ENCODE data around the gene PARS2. TPM values are rescaled to one million over a fixed set of nuclear protein-coding genes. Genes with fewer than 3 reads are reported as not detected.

The PARS2 gene
- total RNA-seq, 1 donor: 6.2 TPM

- TF ChIP-seq CTCF (IDR thresholded peaks at IDR 0.05; ENCODE audit: extremely low read depth, low read depth, low read length): no peak
- Histone ChIP-seq H4K20me1 (ENCODE audit: insufficient read depth, low read length) (no peaks in the 10 kb centered on the region), H3K4me2 (ENCODE audit: insufficient read depth, low read length) (no peak overlapping the region), H2AFZ (ENCODE audit: low read length) (no peak overlapping the region), H3K9me3 (ENCODE audit: low read depth, low read length) (no peaks in the 10 kb centered on the region), H3K4me1 (ENCODE audit: insufficient read depth, low read length) (no peaks in the 10 kb centered on the region), H3K36me3 (ENCODE audit: insufficient read depth, low read length) (no peaks in the 10 kb centered on the region), H3K27ac (ENCODE audit: low read depth, low read length) (no peak overlapping the region), H3K27me3 (ENCODE audit: insufficient read depth, low read length) (peaks cover 27% of the 10 kb centered on the region), H3K79me2 (ENCODE audit: insufficient read depth, low read length) (no peaks in the 10 kb centered on the region), H3K4me3 (ENCODE audit: insufficient read depth, low read length) (no peak overlapping the region)
- peak; percentile 49 for DNase-seq (ENCODE audit: insufficient read length, low spot score, missing footprints)
Observed at GRCh38 chr1:54782588-54782987, 18.3 kb upstream of the PARS2 start.

- Histone ChIP-seq H3K4me1 (ENCODE audit: insufficient read depth, low read length) (no peaks in the 10 kb centered on the region), H3K9me3 (ENCODE audit: low read depth, low read length) (no peaks in the 10 kb centered on the region), H3K27ac (ENCODE audit: low read depth, low read length) (no peak overlapping the region), H4K20me1 (ENCODE audit: insufficient read depth, low read length) (no peaks in the 10 kb centered on the region), H3K4me2 (ENCODE audit: insufficient read depth, low read length) (no peak overlapping the region), H2AFZ (ENCODE audit: low read length) (no peak overlapping the region), H3K4me3 (ENCODE audit: insufficient read depth, low read length) (no peak overlapping the region), H3K27me3 (ENCODE audit: insufficient read depth, low read length) (peaks cover 27% of the 10 kb centered on the region), H3K79me2 (ENCODE audit: insufficient read depth, low read length) (no peaks in the 10 kb centered on the region), H3K36me3 (ENCODE audit: insufficient read depth, low read length) (no peaks in the 10 kb centered on the region)
- TF ChIP-seq CTCF (IDR thresholded peaks at IDR 0.05; ENCODE audit: extremely low read depth, low read depth, low read length): no peak
- peak; percentile 6 for DNase-seq (ENCODE audit: insufficient read length, low spot score, missing footprints)
Observed at GRCh38 chr1:54782156-54782555, 17.8 kb upstream of the PARS2 start.

GRCh38 chr1:54781023-54781723 is 16.9 kb upstream of the PARS2 start:
- no peaks in the 10 kb centered on the region for H3K79me2 ChIP-seq (ENCODE audit: insufficient read depth, low read length)
- no peaks in the 10 kb centered on the region for H3K9me3 ChIP-seq (ENCODE audit: low read depth, low read length)
- H3K4me2 ChIP-seq (ENCODE audit: insufficient read depth, low read length): no peak overlapping the region
- no peak overlapping the region for H3K27ac ChIP-seq (ENCODE audit: low read depth, low read length)
- peak; percentile 84 for DNase-seq (ENCODE audit: insufficient read length, low spot score, missing footprints)
- H3K27me3 ChIP-seq (ENCODE audit: insufficient read depth, low read length): peaks cover 28% of the 10 kb centered on the region
- H4K20me1 ChIP-seq (ENCODE audit: insufficient read depth, low read length): no peaks in the 10 kb centered on the region
- no peaks in the 10 kb centered on the region for H3K36me3 ChIP-seq (ENCODE audit: insufficient read depth, low read length)
- H3K4me3 ChIP-seq (ENCODE audit: insufficient read depth, low read length): no peak overlapping the region
- H2AFZ ChIP-seq (ENCODE audit: low read length): no peak overlapping the region
- TF ChIP-seq CTCF (IDR thresholded peaks at IDR 0.05; ENCODE audit: extremely low read depth, low read depth, low read length): no peak
- H3K4me1 ChIP-seq (ENCODE audit: insufficient read depth, low read length): no peaks in the 10 kb centered on the region

GRCh38 chr1:54777431-54777830 is 13.1 kb upstream of the PARS2 start:
- Histone ChIP-seq H3K27ac (ENCODE audit: low read depth, low read length) (no peak overlapping the region), H3K27me3 (ENCODE audit: insufficient read depth, low read length) (peaks cover 26% of the 10 kb centered on the region), H3K9me3 (ENCODE audit: low read depth, low read length) (no peaks in the 10 kb centered on the region), H3K4me3 (ENCODE audit: insufficient read depth, low read length) (no peak overlapping the region), H3K79me2 (ENCODE audit: insufficient read depth, low read length) (no peaks in the 10 kb centered on the region), H3K4me2 (ENCODE audit: insufficient read depth, low read length) (no peak overlapping the region), H2AFZ (ENCODE audit: low read length) (no peak overlapping the region), H4K20me1 (ENCODE audit: insufficient read depth, low read length) (no peaks in the 10 kb centered on the region), H3K4me1 (ENCODE audit: insufficient read depth, low read length) (no peaks in the 10 kb centered on the region), H3K36me3 (ENCODE audit: insufficient read depth, low read length) (no peaks in the 10 kb centered on the region)
- peak; percentile 62 for DNase-seq (ENCODE audit: insufficient read length, low spot score, missing footprints)
- TF ChIP-seq CTCF (IDR thresholded peaks at IDR 0.05; ENCODE audit: extremely low read depth, low read depth, low read length): no peak

Measured in osteoblast (primary cell).